ELR (cell line): ENCODE data around the gene MRC2.

ENCODE experiments used
- DNase-seq: peaks from one replicate; pipeline ENCODE4 v3.0.0-alpha.2; 2015; ENCODE audit warnings: low read depth

Gene MRC2

DNA sequence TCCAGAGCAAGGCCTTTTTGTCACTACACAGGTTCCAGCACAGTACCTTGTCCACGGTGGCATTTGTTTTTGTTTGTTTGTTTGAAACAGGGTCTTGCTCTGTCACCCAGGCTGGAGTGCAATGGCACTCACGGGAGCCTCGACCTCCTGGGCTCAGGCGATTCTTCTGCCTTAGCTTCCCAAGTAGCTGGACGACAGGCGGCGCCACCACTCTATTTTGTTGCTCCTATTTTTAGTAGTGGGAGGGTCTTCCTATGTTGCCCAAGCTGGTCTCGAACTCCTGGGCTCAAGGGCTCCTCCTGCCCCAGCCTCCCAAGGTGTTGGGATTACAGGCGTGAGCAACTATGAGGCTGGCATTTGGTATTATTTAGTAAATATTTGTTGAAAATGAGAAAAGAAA lies 10.3 kb downstream of the MRC2 start:
- DNase-seq: no peak

DNA sequence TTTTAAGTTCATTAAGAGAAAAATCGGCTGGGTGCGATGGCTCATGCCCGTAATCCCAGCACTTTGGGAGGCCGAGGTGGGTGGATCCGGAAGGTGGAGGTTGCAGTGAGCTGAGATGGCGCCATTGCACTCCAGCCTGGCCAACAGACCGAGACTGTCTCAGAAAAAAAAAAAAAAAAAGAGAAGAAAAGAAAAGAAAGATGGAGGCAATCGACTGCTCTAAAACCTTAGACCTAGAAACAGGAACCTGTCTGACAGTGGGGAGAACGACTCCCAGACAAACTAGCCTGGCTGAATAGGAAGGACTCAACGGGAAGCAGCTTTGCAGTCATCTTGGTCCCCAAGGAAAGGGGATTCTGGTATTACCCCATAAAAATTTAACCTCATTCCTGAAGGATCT lies 13.7 kb downstream of the MRC2 start:
- no peak for DNase-seq

DNA sequence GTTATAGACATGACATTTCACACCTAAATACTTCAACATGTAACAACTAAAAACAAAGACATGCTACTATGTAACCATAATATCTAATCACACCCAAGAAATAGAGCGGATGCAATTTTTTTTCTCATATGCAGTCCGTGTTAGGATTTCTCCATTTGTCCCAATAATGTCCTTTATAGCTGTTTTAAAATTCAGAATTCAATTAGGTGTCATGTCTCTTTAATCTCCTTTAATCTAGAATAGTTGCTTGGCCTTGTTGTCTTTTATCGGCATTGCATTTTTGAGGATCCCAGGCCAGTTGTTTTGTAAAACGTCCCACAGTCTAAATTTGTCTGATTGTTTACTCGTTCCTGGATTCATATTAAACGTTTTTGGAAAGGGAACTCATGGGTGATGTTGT lies 14.5 kb downstream of the MRC2 start:
- DNase-seq: no peak

DNA sequence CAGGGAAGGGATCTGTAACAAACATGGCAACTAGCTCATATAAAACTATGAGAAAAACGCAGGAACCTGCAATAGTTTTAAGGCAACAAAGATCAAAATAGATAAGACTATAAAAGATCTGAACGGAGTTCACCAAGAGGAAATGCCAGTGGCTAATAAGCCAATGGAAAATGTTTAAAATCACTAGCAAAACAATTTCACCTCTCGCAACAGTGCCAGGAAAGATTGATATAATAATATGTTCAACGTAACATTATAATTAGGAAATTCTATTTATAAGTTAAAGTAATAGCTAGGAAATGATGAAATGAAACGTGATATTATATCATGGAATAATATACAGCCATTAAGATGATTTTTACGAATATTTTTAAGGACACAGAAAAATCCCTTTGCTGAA lies 16.0 kb downstream of the MRC2 start:
- no peak for DNase-seq

DNA sequence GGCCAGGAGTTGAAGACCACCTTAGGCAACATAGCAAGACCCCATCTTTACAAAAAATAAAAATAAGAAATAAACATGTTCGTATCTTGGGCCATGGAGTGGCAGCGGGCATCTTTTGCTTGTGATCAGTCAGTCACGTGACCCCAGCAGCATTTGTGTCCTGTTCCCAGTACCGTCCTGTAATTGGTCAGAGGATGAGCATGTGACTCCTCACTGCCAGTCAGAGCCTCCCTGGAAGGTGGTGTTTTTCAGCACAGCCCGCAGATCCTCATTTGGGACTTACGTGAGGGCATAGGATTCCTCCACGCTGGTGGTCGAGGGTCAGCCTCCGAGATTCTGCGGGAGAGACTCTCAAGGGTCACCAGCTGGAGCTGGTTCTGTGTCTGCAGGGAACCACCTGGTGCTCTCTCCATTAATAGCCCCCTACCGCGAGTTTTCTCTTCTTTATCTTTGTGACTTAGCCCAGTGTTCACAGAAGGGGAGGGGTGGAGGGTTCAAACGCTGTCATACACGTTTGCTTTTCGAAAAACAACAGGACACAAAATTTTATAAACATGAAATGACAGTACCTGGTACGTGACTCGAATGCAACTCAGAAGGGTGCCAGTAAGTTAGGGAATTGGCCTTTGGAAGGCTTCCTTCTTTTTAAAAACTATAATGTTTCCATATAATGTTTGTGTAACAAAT lies 17.2 kb downstream of the MRC2 start:
- DNase-seq: no peak

DNA sequence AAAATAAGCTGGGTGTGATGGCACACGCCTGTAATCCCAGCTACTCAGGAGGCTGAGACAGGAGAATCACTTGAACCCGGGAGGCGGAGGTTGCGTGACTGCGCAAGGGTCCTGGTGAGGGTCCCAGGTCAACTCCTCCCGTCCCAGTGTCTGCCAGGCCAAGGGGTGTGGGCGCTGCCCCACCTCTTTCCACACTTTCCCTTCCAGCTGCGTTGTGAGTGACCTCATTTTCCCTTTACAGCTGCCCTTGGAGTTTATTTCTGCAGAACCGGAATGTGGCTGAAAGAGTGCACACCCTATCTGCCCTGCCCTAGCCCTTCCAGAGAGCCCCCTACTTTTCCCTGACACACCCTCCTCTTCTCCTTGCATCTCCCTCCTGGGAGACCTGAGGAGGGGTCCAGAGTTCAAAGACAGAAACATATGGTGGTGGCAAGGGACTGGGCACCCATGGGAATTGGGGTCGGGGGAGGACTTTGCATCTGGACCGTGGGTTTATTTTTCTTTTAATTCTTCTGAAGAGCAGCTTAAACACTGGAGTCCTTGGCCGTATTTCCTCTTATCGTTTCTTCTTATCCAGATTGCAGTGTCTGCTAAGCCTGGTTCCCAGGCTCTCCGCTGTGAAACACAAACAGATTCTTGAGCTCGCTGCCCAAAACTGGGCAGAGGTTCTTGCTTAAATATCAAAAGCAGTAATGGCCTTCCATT lies 20.9 kb downstream of the MRC2 start:
- DNase-seq: no peak

DNA sequence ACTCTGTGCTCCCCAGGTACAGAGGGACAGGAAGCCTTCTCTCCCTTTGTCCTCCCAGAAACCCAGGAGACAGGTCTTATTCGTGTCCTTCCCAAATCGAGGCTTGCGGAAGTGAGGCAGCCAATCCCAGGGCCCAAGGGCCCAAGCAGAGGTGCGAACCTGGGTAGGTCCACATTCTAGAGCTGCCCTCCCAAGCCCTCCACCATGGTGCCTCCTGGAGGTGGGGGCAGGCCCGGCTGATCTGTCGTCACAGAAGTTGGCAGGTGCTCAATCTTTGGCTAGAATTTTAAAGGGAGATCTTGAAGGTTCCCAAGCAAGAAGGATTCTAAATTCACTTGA lies 21.5 kb downstream of the MRC2 start:
- no peak for DNase-seq

DNA sequence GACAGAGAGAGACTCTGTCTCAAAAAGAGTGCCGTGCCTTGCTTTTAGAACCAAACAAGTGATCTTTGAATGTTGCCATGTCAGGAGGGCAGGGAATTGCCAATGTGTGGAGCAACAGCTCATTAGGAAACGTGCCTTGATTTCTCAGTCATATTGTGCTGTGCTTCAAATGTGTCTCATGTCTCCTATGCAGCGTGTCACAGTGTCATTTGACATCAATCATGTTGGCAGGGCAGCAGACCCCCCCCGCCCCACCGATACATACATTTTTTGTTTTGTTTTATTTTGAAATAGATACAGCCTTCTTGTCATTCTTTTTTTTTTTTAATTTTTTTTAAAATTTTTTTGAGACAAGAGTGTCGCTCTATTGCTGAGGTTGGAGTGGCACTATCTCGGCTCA lies 22.1 kb downstream of the MRC2 start:
- no peak for DNase-seq

DNA sequence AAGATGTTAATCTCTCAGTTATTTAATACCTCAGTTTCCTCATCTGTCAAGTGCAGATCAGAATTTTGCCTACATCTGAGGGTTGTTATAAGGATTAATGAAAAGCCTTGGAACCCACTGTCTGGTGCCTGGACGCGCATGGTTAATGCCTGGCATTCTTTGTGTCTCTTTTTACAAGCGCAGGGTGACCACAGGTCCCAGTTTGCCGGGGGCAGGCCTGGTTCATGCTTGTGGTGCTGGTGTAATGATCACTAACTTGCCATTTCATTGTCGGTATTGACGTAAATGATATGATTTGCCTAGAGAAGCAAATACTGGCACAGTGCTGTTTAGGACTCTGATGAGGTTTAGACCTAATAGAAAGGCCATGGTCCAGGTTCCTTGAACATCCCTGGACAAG lies 23.1 kb downstream of the MRC2 start:
- DNase-seq: no peak

DNA sequence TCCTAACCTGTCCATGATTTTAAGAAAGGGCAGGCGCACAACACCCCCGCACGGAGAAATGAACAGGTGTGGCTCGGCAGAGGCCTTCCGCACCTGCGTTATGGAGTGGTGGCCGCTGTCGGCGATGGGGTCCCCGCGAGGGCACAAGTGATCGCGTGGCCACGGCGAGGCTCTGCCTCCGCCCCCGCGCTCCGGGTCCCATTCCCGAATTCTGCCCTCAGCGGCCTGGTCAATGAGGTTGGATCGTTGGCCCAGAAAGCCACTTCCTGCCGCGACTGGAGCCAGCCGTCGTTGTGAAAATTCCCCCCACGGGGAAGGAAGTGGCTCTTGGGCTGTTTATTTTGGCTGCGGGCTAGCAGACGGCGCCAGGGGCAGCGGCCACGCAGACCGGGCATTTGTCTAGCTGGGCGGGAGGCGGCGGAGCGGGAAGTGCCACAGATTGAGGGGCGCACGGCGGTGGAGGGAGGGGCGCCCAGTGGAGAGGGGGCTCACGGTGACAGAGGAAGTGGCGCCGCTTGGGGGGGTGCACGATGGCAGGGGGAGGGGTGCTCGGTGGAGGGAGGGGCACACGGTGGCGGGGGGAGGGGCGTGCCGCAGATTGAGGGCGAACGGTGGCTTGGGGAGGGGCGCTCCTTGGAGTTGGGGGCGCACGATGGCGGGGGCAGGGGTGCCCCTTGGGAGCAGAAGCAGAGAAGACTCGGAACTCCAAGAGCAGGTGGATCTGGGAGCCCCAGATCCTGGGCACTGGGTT lies 25.0 kb downstream of the MRC2 start:
- peak; percentile 89 for DNase-seq

DNA sequence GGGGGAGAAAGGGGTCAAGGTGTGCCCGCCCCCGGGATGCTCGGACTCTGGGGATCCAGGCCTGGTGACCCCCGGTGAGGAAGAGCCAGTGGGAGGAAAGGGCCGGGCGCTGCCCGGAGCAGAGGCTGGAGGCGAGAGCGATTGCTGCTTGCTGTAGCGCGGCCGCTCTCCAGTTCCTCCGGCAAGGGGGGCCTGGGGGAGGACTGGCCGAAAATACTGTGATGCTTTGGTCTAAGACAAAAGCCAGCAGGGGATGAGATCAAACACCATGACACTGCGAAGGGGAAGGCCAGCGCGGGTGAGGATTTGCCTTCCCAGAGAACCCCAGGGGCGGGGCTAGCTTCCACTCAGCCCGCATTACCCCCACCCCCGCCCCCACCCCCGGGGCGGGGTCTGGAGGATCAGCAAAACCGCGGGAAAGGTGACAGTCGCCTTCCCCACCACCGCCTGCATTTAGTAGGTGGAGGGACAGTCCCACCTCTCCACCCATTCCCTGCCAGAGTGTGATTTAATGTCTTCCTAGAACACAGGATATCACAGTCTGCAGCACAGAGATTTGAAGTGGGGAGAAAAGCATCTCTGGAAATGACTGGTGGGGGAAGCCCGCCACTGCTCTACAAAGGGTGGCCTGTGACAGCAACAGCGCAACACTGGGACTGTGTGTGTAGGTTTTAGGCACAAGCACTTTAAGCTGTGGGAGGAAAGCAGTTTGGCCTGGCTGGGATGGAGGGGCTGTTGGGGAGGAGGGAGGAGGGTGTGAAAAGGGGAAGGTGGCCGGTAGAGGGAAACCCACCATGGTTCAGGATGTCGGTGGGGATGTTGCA lies 25.7 kb downstream of the MRC2 start:
- peak; percentile 76 for DNase-seq

DNA sequence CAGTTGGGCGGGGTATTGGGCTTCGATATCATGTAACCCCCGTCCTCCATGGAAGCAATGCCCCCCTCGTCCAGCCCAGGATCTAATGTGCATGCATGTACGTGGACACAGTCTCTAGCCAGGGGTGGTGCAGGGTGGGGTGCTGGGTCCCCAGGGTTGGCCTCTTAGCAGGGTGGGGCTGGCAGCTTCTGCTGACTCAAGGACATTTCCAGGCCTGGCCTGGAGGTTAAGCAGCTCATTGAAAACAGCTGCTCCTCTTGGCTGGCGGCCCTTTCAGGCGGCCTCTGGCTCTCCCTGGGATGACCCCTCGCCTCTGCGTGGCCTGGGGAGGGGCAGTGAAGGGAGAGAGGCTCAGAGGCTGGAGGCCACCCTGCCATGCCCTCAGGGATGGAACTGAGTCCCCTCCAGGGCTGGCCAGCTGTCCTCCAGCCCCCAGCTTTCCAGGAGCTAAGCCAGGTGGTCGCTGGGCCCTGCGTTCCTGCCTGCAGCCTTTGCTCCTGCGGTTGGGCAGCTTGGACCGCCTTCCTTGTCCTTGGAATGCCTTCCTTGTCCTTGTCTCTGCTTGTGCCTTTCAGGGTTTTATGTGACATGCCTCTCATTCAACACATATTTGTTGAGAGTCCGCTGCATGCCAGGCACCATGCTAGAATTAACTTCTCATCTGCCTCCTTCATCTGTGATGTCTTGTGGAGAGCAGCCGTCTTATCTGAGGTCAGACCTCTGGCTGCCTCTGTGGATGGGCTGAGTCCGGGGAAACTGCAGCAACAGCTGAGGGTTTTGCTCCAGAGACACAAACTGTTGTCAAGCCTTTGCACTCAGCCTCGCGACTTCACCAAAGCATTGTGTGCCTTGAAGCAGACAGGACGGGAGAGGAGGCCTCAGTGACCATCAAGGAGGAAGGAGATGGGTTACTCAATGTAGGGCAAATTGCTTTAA lies 26.6 kb downstream of the MRC2 start:
- peak; percentile 20 for DNase-seq

DNA sequence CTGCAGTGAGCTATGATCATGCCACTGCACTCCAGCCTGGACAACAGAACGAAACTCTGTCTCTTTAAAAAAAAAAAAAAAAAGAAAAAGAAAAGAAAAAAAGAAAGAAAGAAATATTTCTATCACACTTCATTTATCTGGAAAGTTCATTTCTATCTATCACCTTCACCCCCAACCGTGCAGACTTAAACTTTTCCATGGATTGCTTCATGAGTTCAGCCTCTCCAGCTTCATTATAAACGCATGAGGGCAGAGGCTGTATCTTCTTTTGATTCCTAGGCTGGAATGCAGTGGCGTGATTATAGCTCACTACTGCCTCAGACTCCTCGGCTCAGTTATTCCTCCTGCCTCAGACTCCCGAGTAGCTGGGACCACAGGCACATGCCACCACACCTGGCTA lies 28.2 kb downstream of the MRC2 start:
- DNase-seq: no peak

DNA sequence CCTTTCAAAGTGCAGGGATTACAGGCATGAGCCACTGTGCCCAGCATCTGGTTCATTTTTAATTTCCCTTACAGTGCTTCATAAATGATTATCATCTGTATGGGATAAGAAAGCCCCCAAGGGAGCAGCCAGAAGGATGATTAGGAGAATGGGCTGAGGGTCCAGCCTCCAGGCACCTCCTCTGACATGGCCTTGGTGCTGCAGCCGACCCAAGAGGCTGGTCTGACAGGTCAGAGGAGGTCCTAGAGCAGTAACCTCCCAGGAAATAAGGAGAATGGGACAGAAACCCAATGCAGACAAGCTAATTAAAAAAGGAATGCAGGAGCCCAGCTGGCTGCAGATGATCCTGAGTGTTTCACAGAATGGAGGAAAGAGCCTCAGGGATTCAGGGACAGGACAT lies 29.0 kb downstream of the MRC2 start:
- no peak for DNase-seq

DNA sequence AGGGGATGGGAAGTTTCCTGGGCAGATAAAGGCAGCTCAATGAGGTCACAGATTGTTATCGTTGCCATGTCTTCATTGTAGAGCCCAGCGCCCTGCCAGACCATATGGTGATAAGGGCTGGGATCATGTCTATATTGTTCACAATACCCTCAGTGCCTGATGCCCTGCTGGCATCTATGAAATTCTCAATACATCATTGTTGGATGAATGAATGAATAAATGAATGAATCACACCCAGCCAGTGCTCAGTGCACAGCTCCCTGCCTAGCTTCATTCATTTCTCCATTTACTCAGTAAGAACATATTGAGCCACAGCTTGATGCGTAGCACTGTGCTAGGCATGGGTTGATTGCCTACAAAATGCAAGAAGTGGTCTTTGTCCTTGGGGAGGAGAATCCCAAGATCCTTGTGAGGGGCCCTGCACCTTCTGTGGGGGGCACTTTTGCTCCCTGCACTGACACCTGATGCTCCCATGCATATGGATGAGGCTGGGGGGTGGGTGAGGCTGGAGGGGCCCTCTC lies 29.7 kb downstream of the MRC2 start:
- DNase-seq: no peak

DNA sequence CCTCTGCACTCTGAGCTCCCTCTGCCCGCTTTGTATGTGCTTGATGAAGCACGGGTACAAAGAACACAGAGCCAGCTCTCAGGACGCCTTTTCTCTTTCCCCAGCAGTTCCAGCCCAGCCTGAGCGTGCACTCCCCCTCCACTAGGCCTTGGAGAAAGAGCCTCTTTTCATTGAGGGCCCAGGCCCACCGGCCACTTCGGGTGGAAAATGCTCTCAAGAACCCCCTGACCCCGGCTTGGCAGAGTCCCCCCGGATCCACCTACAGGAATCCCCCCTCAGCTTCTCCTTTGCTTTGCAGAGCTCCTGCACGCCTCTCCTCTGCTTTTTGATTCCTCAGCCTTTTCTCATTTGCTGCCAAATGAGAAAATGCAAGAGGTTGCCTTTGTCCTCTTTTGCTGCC lies 30.2 kb downstream of the MRC2 start:
- no peak for DNase-seq

DNA sequence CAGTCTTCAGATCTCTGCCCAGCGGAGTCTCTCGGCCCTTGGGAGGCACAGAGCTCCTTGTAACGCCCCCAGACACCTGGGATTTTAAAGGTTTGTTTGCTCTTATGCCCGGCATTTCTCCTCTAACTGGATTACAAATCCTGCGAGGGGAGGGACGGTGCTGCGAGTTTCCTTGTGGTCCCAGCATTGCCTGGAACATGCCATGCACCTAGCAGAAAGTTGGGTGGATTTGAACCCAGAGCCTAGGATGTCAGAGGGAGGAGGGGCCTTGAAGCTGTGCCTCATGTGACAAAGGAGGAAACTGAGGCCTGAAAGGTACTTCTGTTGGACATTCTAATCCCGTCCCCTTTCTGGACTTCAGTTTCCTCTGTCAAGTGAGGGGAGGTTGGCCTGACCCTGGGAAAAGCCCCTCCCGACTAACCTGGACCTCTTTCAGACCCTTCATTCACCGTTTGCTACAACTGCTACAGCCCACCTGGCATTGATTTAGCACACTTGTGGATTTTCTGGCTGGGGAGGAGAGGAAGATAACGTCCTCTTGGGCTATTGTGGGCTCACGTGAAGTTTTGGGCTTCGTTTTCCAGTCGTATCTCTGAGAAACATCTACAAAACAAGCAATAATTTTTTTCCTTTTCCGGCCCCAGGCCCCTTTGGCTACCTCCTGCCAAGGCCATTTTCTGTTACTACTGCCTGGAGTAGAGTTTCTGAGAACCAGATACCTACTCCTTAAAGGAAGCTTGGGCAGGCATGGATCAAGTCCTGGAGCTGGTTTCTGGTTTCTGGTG lies 30.9 kb downstream of the MRC2 start:
- DNase-seq: no peak

DNA sequence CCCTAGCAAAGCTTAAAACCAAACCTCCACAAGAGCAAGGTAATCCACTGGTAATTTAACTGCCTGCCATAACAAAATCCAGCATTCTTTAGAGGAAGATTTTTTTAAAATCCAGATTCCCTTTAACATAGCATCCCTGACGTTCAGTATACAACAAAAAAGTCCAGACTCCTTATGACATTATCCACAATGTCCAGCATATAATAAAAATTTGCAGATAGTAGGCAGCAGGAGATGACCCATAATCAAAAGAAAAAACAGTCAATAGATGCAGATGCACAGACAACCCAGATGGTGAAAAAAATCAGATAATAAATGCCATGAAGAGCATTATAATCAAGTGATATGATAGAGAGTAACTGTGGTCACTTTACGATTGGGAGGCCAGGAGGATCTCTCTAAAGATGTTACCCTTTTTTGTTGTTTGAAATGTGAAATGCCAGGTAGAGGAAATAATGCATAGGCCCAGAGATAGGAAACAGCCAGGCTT lies 33.2 kb downstream of the MRC2 start:
- no peak for DNase-seq

DNA sequence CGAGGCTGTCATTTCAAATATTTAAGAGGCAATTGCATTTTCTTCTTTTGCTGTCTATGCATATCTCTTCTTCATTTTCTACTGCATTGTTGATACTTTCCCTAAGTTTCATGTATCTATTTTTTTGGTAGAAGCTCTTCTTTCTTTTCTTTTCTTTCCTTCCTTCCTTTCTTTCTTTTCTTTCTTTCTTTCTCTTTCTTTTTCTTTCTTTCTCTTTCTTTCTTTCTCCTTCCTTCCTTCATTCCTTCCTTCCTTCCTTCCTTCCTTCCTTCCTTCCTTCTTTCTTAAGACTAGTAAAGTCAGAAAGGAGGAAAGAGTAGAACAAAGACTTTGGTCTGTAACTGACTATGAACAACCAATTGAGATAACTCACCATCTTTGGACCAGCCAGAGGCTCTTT lies 33.9 kb downstream of the MRC2 start:
- DNase-seq: no peak

DNA sequence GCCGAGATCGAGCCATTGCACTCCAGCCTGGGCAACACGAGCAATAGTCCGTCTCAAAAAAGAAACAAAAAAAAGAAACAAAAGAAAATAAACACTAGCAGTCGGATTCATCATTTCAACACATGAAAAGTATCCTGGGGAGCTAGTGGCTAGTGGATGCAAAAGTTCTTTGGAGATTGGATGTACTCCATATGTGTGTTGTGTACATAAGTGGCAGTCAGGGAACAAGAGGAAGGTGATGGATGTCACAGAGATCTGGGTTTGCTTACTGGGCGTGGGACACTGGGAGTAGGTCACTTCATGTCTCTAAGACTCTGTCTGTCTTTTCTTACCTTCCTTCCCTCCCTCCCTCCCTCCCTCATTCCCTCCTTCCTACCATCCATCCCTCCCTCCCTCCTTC lies 35.4 kb downstream of the MRC2 start:
- DNase-seq: no peak
